ENCODE data around the gene TBC1D24. TPM values are rescaled to one million over a fixed set of nuclear protein-coding genes. Genes with fewer than 3 reads are reported as not detected.

The TBC1D24 gene
- polyA plus RNA-seq, 3 donors: 0.76 to 5.9 (median 2.1) TPM

GRCh38 chr16:2472885-2473445, 2.0 kb upstream of the TBC1D24 start:
- Histone ChIP-seq H3K4me1 (ENCODE audit: control insufficient read depth in 1 of 2, insufficient read depth in 2 of 2, low read length in 2 of 2) (peaks cover 24 to 69% of the 10 kb centered on the region in 2 donors), H3K4me3 (replicated peaks in 1 of 3; ENCODE audit: low read depth in 2 of 3, low read length in 3 of 3) (peak overlapping the region in 1 of 3 experiments; percentile 63), H3K27me3 (ENCODE audit: control insufficient read depth in 2 of 2, insufficient read depth in 2 of 2, low read length in 2 of 2) (peaks cover 41 to 48% of the 10 kb centered on the region in 2 donors), H3K36me3 (replicated peaks in 1 of 2; ENCODE audit: control insufficient read depth in 1 of 2, insufficient read depth in 2 of 2, low read length in 2 of 2) (no peaks in the 10 kb centered on the region), H3K27ac (ENCODE audit: low read depth in 1 of 2, low read length in 2 of 2) (no peak overlapping the region), H3K79me2 (ENCODE audit: insufficient read depth, low read length) (peaks cover 34% of the 10 kb centered on the region), H2AFZ (ENCODE audit: insufficient read depth, low read depth, low read length, poor library complexity, severe bottlenecking) (no peak overlapping the region), H3K9me3 (replicated peaks in 1 of 2; ENCODE audit: control insufficient read depth in 1 of 2, insufficient read depth in 1 of 2, low read length in 2 of 2) (peaks cover 0 to 20% of the 10 kb centered on the region in 2 donors), H3K9ac (ENCODE audit: insufficient read depth, low read length, poor library complexity, severe bottlenecking) (no peak overlapping the region), H4K20me1 (ENCODE audit: insufficient read depth, low read length) (peaks cover 30% of the 10 kb centered on the region), H3K4me2 (replicated peaks; ENCODE audit: extremely low read depth, low read length, poor library complexity, severe bottlenecking) (peak overlapping the region; percentile 80)
- Mint-ChIP-seq H3K9me3 (peaks cover 0 to 12% (median 7%) of the 10 kb centered on the region in 7 donors), H3K27me3 (ENCODE audit: low read depth in 3 of 3) (peaks cover 45 to 54% (median 48%) of the 10 kb centered on the region in 3 donors), H3K36me3 (peaks cover 4 to 12% of the 10 kb centered on the region in 2 donors), H3K27ac (no peak overlapping the region), H3K4me1 (peaks cover 44% of the 10 kb centered on the region), H3K4me3 (peak overlapping the region; percentile 69 to 88)
- DNase-seq: no peak
- TF ChIP-seq, protein P1, sequence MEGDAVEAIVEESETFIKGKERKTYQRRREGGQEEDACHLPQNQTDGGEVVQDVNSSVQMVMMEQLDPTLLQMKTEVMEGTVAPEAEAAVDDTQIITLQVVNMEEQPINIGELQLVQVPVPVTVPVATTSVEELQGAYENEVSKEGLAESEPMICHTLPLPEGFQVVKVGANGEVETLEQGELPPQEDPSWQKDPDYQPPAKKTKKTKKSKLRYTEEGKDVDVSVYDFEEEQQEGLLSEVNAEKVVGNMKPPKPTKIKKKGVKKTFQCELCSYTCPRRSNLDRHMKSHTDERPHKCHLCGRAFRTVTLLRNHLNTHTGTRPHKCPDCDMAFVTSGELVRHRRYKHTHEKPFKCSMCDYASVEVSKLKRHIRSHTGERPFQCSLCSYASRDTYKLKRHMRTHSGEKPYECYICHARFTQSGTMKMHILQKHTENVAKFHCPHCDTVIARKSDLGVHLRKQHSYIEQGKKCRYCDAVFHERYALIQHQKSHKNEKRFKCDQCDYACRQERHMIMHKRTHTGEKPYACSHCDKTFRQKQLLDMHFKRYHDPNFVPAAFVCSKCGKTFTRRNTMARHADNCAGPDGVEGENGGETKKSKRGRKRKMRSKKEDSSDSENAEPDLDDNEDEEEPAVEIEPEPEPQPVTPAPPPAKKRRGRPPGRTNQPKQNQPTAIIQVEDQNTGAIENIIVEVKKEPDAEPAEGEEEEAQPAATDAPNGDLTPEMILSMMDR (IDR thresholded peaks at IDR 0.05): no peak
- intact Hi-C loops (cut with micrococcal nuclease): loop anchor here (5.0 to 10.0 kb wide), 2 partner anchors 34 to 48 kb away; partner anchors contain the start of gene CCNF (in 1 of the 2)
- 85% methylated on average over 14 of the region's 14 CpGs for WGBS (ENCODE audit: insufficient coverage)

DNA sequence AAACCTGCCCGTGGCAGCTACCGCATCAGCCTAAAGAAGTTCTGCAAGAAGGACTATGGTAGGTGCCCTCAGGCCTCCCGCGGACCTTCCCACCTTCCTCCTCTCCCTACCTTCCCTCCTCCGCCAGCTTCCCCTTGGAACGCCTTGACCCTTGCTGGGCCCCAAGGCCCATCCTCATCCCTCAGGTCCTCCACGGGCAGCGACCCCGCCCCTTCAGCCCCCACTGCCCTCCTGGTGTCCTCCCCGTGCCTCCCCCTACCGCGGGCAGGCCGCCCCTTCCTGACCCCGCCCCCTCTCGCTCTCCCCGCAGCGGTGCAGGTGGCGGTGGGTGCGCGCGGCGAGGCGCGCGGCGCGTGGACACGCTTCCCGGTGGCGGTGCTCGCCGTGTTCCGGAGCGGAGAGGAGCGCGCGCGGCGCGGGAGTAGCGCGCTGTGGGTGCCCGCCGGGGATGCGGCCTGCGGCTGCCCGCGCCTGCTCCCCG, 1.4 kb upstream of the TBC1D24 start:
- 1% methylated on average over 46 of the region's 49 CpGs for WGBS (ENCODE audit: insufficient coverage)
- H3K27me3 Mint-ChIP-seq (ENCODE audit: low read depth in 3 of 3): peaks cover 41 to 49% (median 43%) of the 10 kb centered on the region in 3 donors
- Histone ChIP-seq H3K4me1 (ENCODE audit: control insufficient read depth in 1 of 2, insufficient read depth in 2 of 2, low read length in 2 of 2) (peaks cover 20 to 68% of the 10 kb centered on the region in 2 donors), H4K20me1 (ENCODE audit: insufficient read depth, low read length) (peaks cover 30% of the 10 kb centered on the region), H3K9ac (ENCODE audit: insufficient read depth, low read length, poor library complexity, severe bottlenecking) (no peak overlapping the region), H3K27me3 (ENCODE audit: control insufficient read depth in 2 of 2, insufficient read depth in 2 of 2, low read length in 2 of 2) (peaks cover 37 to 44% of the 10 kb centered on the region in 2 donors), H3K27ac (ENCODE audit: low read depth in 1 of 2, low read length in 2 of 2) (no peak overlapping the region), H3K4me2 (replicated peaks; ENCODE audit: extremely low read depth, low read length, poor library complexity, severe bottlenecking) (peak overlapping the region; percentile 80), H3K4me3 (replicated peaks in 1 of 3; ENCODE audit: low read depth in 2 of 3, low read length in 3 of 3) (peak overlapping the region in 1 of 3 experiments; percentile 63), H2AFZ (ENCODE audit: insufficient read depth, low read depth, low read length, poor library complexity, severe bottlenecking) (no peak overlapping the region), H3K36me3 (replicated peaks in 1 of 2; ENCODE audit: control insufficient read depth in 1 of 2, insufficient read depth in 2 of 2, low read length in 2 of 2) (no peaks in the 10 kb centered on the region), H3K79me2 (ENCODE audit: insufficient read depth, low read length) (peaks cover 39% of the 10 kb centered on the region), H3K9me3 (replicated peaks in 1 of 2; ENCODE audit: control insufficient read depth in 1 of 2, insufficient read depth in 1 of 2, low read length in 2 of 2) (peaks cover 0 to 20% of the 10 kb centered on the region in 2 donors)
- H3K4me1 Mint-ChIP-seq: peaks cover 45% of the 10 kb centered on the region
- peaks cover 4 to 16% of the 10 kb centered on the region in 2 donors for H3K36me3 Mint-ChIP-seq
- H3K4me3 Mint-ChIP-seq: peak overlapping the region; percentile 69 to 88
- TF ChIP-seq, protein P1 (IDR thresholded peaks at IDR 0.05): no peak
- no peak for DNase-seq
- intact Hi-C loops (cut with micrococcal nuclease): loop anchor here (5.0 to 10.0 kb wide), 2 partner anchors 34 to 49 kb away; partner anchors contain the start of gene CCNF (in 1 of the 2)
- H3K9me3 Mint-ChIP-seq: peaks cover 0 to 11% (median 7%) of the 10 kb centered on the region in 7 donors
- H3K27ac Mint-ChIP-seq: peak overlapping the region in 1 of 7 donors; percentile 36
